ENCODE results near the gene CYP2A13.
"Not testable (repeated sequence)": the region's sequence is repeated elsewhere in the genome, so short reads cannot be mapped to it uniquely, and the experiment has no call there.

DNA sequence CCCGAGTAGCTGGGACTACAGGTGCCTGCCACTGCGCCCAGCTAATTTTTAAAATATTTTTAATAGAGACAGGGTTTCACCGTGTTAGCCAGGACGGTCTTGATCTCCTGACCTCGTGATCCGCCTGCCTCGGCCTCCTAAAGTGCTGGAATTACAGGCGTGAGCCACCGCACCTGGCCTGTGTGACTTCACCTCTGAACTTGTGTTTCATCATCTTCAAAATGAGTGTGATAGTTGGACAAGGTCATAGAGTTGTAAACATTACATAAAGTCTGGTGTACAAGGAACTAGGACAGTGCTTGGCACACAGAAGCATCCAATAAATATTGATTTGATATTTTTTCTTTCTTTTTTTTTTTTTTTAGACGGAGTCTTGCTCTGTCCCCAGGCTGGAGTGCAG is 34.9 kb upstream of the CYP2A13 start:
- TF ChIP-seq, protein P1, sequence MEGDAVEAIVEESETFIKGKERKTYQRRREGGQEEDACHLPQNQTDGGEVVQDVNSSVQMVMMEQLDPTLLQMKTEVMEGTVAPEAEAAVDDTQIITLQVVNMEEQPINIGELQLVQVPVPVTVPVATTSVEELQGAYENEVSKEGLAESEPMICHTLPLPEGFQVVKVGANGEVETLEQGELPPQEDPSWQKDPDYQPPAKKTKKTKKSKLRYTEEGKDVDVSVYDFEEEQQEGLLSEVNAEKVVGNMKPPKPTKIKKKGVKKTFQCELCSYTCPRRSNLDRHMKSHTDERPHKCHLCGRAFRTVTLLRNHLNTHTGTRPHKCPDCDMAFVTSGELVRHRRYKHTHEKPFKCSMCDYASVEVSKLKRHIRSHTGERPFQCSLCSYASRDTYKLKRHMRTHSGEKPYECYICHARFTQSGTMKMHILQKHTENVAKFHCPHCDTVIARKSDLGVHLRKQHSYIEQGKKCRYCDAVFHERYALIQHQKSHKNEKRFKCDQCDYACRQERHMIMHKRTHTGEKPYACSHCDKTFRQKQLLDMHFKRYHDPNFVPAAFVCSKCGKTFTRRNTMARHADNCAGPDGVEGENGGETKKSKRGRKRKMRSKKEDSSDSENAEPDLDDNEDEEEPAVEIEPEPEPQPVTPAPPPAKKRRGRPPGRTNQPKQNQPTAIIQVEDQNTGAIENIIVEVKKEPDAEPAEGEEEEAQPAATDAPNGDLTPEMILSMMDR (conservative IDR thresholded peaks at IDR 0.05; ENCODE audit: low read depth, low read length) = not testable (repeated sequence)
- not testable (repeated sequence) for TF ChIP-seq EZH2 (IDR thresholded peaks at IDR 0.05; ENCODE audit: low read length, unreplicated experiment)
